NCI-H446 (cell line): Measurements from ENCODE around the gene NKD1.
"Not testable (repeated sequence)": the region's sequence is repeated elsewhere in the genome, so short reads cannot be mapped to it uniquely, and the experiment has no call there.

Experiments used
- DNase-seq, 2 experiments: peaks; one replicate each; lab custom pipeline; 2025; lab: John Stamatoyannopoulos, UW

The NKD1 gene

DNA sequence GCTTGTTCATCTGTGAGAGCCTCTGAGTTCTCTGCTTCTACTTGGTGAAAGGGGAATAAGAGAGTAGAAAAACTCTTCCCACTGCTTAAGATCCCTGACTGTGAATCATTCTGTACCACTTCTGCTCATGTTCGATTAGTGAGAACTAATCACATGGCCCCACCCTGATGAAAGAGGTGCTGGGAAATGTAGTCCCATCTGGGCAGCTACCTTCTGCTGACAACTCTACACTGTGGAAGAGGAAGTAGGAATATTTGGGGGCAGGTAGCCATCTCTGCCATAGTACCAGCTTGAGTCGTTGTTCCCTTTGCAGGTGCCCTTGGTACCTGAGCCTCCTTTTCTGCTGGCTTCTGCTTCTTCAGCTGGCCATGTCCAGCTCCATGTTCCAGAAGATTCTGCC, 29.9 kb downstream of the NKD1 start:
- DNase-seq = no peak

DNA sequence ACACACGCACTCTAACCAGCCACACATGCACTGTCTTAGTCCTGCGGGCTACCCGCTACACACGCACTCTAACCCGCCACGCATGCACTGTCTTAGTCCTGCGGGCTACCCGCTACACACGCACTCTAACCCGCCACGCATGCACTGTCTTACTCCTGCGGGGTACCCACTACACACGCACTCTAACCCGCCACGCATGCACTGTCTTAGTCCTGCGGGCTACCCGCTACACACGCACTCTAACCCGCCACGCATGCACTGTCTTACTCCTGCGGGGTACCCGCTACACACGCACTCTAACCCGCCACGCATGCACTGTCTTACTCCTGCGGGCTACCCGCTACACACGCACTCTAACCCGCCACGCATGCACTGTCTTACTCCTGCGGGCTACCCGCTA, 31.2 kb downstream of the NKD1 start:
- not testable (repeated sequence) for DNase-seq

DNA sequence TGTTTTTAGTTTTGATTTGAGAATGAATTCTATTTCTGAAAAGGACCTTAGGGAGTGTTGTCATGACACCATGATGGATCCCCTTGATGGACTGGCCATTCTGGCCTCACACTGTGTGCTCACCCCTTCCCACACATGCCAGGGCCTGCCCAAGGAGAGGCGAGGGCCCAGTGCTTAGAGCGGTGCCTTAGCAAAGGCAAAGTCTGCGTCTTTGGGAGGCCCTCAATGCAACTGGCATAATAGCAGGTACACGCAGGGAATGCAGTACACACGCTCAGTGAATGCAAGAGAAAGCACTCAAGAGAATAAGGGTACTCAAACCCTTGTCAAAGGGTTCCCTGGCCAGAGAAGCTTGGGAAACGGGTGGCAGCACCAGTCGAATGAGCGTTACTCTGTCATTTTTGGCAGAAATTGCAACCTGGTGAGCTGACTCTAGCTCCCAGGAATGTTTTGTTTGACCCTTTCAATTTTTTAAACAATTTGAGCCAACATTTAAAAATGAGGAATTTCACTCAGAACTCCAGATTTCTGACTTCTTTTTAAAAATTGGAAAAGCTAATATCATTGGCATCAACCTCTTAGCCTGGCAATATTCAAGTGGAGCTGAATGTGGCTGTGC, 32.1 kb downstream of the NKD1 start:
- DNase-seq = no peak

DNA sequence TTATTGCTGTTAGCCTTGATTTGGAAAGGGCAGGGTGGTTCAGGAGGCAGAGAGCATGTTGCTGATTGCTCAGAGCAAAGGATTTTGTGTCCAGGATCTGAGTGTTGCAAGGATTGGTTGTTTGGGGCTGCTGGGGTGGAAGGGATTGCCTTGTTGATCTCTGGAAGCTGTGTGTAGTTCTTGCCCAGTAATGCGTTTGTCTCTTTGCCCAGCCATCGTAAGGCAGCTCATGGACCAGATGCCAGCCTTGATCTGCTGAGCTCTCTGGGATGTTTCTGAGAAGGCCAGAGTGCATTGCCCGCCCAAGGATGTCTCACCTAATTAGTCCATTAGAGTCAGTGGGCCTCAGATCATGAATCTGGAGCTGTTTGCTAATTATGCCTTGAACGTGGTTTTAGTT, 33.6 kb downstream of the NKD1 start:
- peak in 1 of 2 experiments; percentile 7 for DNase-seq

DNA sequence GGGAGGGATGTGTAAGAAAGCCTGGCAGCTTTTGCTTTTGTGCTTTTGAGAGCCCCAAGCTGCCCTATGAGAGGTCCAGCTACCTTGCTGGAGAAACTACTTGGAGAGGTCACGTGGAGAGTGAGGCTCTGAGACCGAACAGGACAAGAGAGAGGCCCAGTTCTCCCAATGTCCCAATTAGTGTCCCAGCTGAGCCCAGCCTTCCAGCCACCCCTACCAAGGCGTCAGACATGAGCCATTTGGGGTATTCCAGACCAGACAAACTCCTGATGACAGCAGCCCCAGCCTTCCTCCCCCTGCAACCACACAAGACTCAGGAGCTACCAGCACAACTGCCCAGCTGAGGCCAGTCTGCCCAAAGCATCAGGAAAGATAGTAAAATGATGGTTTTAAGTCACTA, 35.0 kb downstream of the NKD1 start:
- DNase-seq = no peak

DNA sequence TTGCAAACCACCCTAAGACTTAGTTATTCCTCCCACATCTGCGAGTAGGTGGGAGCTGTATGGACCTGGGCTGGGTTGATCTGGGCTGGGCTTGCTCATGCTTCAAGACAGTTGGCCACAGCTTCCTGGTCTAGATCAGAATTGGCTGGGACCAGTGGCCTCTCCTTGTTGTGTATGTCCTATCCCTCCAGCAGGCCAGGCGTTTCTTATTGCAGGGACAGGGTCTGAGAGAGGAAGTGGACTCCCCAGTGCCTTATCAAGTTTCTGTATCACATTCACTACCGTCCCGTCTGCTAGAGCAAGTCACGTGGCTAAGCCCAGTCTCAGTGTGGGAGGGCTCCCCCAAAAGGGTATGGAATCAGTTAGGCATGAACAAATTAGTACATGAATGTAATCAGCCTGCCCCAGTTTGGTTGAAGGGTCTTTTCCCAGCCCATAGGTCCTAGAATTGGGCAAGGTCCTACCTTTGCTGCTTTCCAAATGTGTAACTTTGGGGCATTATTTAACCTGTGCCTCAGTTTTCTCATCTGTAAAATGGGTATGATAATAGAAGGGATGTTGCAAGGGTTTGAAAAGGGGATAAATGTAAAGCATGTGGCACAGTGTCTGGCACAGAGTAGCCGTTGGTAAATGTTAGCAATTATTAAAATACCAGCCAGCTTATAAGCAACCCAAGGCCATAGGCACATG, 36.0 kb downstream of the NKD1 start:
- no peak for DNase-seq

DNA sequence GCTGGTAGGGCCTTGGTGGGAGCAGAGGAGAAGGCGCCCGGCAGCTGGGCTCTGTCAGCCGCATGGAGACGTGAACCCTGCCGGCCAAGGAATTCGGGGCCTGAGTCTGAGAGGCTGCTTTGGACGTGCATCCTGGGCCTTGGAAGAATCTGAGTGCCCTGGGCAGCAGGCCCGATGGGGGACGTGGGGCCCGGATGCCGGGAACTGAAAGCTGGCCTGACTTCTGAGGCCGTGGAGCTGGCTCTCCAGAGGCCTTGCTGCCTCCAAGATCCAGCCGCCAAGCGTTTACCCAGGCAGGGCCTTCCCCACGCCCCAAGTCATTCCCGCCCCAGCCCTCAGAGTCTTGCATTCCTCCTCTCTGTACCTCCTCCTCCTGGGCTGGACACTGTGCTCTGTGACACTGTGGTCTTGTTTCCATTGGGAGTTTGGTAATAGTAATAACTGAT, 37.2 kb downstream of the NKD1 start:
- no peak for DNase-seq

DNA sequence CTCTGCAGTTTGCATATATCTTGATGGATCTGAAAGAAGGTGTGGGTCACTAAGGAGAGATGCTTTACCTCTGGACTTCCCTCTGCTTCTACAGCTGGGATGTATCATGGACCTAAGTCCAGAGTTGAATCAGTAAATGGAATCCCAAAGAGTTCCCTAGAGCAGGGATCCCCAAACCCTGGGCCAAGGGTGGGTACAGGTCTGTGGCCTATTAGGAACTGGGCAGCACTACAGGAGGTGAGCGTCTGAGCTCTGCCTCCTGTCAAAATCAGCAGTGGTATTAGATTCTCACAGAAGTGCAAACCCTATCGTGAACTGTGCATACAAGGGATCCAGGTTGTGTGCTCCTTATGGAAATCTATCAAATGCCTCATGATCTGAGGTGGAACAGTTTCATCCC, 39.3 kb downstream of the NKD1 start:
- no peak for DNase-seq

DNA sequence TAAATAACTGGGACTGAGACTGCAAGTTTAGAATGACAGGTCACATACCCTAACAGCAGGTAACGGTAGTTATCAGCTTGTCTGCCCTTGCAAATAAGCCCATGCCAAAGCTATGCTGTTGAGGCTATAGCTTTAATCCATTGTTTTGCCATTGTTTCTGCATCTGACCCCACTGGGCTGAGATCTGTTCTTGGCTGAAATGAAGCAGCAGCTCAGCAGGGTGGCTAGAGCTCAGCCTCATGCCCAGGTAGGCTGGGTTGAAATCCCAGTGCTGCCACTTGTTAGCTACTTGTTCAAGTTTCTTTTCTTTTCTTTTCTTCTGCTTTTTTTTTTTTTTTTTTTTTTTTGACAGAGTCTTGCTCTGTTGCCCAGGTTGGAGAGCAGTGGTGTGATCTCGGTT, 40.1 kb downstream of the NKD1 start:
- no peak for DNase-seq

DNA sequence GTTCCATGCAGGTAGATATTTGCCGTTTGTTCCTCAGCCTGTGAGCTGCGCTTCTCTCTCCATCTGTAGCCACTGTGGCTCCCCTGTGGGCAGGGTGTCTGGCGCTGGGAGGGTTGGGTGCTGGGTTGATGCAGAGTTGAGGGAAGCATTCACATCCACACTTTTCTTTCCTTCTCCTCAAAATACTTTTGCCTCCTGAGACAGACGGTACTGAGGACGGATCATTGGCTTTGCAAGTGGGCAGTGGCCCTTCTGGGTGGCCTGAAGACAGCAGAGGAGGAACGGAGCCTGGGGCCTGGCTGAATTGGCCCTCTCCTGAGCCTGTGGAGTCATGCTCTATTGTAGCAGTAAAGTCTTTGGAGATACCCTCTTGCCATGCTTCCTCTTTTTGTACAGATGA, 43.0 kb downstream of the NKD1 start:
- no peak for DNase-seq

DNA sequence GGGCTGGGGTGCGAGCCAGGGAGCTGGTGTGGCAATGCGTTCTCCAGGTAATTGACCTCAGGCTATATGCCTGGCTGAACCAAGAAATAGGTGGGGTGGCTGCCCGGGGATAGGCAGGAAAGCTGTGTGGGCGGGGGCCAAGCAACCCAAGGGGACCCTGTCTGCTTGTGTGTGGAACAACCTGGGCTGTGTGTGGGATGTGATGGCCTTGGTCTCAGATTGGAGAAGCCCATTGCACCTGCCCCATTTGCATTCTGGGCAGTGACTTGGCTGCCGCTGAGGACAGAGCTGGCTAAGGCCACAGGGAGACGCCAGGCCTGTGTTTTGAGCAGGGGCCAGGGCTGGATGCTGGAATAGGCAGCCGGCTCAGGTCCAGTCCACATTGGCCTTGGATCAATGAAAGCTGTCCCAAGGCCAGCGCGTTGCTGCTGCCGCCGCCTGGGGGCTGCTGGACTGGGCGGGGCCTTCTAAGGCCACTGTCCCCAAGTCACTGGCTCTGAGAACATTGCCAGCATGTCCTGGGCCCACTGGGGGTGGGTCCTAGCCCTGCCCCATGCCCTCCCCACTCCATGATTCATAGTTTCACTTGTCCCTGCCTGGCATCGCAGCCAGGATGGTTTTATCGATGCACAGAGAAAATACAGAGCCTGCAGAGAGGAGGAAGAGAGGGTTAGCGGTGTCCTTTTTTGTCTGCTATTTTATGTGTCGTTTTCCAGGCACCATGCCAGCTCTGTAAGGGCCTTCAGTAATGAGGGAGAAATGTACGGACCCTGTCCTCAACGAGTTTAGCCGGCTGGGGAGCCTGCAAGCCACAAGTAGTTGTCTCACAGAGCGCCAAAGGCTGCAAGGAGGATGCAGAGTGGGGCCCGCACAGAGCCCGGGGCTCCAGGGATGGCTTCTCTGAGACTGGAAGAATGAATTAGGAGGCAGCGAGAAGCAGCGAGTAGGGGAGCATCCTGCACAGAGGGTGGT, 43.9 kb downstream of the NKD1 start:
- peak in 1 of 2 experiments; percentile 27 for DNase-seq

DNA sequence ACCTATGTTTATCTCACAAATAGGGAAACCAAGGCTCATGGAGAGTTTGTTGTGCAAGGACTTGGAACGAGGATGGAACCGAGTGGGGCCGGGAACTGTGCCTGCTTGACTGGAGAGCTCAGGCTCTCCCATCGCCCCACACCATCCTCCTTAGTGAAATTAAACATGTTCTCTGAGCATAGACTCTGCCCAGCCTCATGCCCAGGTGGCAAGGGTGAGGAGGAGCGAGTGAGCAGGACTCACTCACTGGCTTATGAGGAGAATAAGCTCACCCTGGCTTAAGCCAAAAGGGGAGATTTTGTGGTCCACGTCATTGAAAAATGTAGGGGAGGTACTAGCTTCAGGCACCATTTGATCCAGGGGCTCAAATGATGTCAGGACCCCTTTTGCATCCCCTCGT, 44.8 kb downstream of the NKD1 start:
- no peak for DNase-seq

DNA sequence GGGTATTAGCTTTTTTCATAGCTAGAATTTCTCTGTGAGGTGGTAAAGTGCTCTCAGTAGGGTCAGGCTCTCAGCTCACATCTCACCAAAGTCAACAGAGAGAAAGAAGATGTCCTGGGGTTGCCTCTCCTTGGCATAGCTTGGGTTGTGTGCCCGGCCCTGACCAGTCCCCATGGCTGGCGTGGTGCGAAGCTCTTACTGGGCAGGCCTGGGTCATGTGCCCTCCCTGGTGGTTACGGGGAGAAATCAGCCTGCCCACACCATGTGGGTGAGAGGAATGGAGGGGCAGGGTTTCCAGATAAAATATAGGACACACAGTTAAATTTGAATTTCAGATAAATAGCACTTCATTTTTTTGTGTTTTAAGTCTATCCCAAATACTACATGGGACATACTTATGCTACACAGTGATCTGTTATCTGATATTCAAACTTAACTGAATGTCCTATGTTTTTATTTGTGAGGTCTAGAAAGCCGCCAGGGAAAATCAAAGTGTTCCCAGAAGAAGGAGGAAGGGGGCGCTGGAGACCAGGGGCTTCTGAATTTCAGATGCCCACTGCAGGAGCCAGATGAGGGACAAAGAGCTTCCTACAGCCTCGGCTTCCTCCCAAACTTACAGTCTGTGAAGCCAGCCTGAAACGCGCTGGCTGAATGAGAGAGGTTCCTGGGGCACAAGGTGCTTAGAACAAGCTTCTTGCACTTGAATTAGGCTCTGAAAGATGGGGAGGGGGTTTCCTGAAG, 45.4 kb downstream of the NKD1 start:
- no peak for DNase-seq

DNA sequence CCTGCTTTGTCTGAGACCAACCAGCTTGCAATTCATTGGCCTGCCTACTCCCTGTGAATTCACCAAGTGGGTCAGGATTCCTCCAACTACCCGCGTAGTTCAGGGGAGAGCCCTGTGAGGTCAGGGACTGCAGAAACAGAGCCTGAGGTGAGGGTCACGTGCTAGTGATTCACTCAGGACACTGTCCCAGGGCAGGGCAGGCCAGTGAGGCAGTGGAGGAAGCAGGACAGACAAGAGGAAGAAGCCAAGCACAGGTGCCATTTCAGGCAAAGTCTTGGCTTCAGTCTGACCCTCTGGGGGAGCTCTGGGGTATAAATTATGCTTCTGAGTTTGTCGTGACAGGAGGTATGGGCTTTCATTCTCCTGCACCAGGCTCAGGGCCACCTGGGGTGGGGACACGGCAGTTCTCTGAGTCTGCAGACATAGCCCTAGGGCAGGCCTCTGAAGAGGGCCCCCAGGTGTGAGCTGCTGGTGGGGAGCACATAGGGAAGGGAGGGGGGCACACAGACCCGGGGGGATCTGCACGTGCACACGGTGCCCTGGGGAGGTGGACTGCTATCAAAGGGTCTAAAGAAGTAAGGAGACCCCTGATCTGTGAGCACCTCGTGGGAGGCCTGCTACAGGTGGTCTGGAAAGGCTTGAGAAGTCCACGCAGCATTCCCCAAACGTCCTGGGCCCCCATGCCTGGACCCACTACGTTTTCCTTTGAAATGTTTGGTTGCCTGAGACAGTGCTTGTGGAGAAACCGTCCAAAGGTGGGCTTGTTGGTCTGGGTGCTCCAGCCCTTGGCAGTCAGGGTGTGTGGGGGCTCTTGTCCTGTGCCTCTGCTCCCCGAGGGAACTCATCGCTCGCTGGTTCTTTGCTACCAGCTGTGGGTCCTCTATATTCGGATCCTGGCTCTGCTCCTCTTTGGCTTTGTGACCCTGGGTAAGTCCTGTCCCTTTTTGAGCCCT, 46.4 kb downstream of the NKD1 start:
- DNase-seq = no peak

DNA sequence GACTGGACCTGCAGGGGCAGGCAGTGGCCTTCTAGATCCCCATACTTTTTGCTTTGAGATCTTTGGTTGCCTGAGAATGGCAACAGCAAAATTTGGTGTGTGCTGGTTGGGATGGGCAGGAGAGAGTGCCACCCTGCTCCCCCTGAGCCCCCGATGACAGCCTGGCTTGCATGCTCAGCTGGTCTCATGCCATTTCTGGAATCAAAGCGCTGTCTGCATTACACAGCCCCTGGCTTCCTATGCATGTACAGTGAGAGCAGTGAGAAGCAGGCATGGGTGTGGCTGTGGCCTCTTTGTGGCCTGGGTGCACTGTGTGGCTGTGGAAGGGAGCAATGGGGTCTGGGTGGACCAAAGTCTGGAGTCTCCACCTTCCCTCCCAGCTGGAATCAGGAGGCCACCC, 47.7 kb downstream of the NKD1 start:
- DNase-seq = no peak

DNA sequence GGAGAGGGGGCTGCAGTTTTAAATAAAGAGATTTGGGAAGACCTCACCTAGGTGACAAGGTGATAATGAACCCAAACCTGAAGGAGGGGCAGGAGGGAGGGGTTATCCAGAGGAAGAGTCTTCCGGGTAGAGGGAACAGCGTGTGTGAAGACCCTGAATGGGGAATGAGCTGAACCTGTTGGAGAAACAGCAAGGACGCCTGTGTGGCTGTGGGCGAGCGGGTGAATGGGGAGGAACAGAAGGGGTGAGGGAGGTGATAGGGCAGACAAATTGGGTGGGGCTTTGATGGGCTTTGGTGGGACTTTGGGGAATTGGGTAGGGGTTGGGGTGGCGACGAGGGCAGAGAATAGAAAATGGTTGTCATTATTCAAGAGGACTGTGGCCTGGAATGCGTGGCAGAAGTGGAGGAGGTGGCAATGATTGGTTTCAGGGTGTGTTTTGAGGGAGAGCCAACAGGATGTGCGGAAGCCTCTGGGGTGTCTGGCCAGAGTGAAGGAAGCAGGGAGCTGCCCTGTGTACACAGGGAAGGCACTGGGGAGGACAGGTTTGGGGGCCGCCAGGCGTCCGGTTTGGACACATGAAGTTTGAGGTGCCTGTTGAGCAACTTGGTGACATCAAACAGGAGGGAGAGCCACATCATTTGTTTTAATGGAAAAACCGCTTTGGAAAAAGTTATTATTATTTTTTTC, 48.7 kb downstream of the NKD1 start:
- no peak for DNase-seq

DNA sequence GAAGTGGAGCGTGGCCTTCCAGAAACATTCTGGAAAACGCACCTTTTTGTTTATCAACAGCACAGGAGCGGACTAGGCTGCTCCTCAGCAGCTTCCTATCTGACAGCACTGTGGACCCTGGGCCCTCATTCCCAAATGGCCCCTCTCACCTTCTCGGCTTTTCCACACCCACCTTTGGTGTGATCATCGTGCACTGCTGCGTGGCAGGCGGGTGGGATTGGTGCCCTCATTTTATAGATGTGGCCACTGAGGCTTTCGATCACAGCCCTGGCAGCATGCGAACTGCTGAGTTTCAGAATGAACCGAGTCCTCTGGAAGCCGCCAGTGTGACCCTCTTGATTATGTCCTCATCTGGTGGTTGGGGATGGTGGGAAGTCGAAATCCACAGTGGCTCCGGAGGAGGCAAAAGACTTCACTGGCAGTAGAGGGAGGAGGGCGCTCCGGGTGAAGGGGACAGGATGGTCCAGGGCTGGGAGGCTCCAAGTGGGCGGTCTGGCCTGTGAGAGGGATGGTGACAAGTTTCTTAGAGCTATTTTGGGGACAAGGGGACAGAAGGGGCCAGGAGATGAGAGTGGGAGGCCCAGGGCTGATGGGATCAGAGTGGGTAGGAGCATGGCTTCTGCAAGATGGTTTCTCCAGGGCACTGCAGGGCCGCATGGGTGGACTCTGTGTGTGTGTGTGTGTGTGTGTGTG, 49.5 kb downstream of the NKD1 start:
- DNase-seq = no peak

DNA sequence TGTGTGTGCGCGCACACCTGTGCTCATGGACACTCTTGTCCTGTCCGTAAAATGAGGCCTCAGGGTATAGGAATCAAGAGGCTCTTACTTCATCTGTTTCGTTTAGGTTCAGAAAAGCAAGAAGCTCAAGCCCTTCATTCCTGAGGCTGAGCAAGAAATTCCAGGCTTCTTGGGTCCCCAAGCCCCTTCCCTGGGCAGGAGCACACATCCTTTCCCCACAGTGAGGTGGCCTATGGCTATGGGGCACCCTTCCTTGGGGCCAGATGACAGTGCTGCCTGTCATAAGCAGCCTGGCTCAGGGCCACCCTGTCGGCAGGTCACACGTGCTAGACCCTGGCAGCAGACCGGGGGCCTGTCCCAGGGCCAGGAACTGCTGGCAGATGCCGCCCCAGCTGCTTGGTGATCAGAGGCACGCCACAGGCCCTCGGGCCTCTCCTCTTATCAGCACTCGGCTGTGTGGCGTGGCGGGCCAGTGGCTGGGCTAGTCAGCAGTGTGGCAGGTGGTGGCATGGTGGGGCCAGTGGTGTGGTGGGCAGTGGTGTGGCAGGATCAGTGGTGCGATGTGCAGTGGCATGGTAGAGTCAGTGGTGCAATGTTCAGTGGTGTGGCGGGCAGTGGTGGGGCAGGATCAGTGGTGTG, 50.2 kb downstream of the NKD1 start:
- DNase-seq = peak in 1 of 2 experiments; percentile 22

DNA sequence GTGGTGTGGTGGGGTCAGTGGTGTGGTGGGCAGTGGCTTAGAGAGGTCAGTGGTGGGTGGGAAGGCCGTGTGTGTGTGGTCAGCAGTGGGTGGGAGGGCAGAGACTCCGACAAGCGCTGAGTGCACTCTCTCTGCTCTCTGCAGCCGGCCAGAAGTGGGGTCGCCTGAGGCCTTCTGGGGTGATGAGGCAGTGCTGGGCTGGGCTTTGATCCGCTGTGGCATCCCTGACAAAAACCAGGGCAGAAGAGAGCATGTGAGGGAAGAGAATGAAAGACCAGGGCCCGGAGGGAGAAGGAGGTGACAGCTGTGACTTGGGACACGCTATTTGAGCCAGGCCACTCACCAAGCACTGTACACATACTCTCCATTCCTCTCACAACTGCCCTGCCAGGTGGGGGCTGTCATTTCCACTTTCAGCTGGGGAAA, 50.8 kb downstream of the NKD1 start:
- no peak for DNase-seq
